ENCODE results near the gene POTEJ.
"Not testable (repeated sequence)": the region's sequence is repeated elsewhere in the genome, so short reads cannot be mapped to it uniquely, and the experiment has no call there.

DNA sequence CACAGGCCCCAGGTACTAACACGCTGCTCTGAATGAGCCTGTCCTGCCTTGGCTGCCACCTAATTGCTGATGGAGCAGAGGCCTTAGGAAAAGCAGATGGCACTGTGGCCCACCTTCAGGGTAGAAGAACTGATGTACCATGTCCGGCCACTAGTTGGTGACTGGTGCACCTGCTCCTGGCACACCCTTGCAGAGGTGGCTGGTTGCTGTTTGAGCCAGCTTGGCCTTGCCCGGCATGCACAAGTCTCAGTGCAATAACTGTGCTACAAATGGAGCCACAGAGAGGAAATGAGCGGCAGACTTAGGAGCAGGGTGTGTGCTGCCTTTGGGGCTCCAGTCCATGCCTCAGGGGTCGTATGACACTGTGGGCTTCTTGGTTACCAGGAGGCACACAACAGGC lies 54.4 kb downstream of the POTEJ start:
- TF ChIP-seq, protein P1, sequence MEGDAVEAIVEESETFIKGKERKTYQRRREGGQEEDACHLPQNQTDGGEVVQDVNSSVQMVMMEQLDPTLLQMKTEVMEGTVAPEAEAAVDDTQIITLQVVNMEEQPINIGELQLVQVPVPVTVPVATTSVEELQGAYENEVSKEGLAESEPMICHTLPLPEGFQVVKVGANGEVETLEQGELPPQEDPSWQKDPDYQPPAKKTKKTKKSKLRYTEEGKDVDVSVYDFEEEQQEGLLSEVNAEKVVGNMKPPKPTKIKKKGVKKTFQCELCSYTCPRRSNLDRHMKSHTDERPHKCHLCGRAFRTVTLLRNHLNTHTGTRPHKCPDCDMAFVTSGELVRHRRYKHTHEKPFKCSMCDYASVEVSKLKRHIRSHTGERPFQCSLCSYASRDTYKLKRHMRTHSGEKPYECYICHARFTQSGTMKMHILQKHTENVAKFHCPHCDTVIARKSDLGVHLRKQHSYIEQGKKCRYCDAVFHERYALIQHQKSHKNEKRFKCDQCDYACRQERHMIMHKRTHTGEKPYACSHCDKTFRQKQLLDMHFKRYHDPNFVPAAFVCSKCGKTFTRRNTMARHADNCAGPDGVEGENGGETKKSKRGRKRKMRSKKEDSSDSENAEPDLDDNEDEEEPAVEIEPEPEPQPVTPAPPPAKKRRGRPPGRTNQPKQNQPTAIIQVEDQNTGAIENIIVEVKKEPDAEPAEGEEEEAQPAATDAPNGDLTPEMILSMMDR (IDR thresholded peaks at IDR 0.05) = peak; percentile 17
- TF ChIP-seq EZH2, EZH2phosphoT487 (IDR thresholded peaks at IDR 0.05): not testable (repeated sequence)
